ENCODE measurements around the gene POLRMT. TPM values are rescaled to one million over a fixed set of nuclear protein-coding genes. Genes with fewer than 3 reads are reported as not detected.

POLRMT gene
- total RNA-seq, 1 experiment from 2014 or later, result 139 TPM

- Mint-ChIP-seq H3K9me3 (no peaks in the 10 kb centered on the region), H3K4me1 (peaks cover 4% of the 10 kb centered on the region; the same call in 1 of the 2 replicates), H3K36me3 (0 out of 2 replicates have a peak, but pooled peaks cover 2% of the 10 kb centered on the region), H3K27me3 (ENCODE audit: low read depth) (peaks cover 10% of the 10 kb centered on the region), H3K27ac (peak overlapping the region; percentile 95), H3K4me3 (no peak overlapping the region)
- ATAC-seq (peak; percentile 5; the same call in 1 of the 2 replicates), DNase-seq (ENCODE audit: low spot score) (no peak)
- POLR2A ChIA-PET, result interaction anchor here (0.6 to 0.9 kb wide), 4 partner anchors 9 to 135 kb away, joined by 3 read pairs; partner anchors contain the start of genes BSG and RNF126
- CTCF ChIA-PET, result interaction anchor here (0.8 to 5.3 kb wide), 13 partner anchors 9 to 278 kb away, joined by 3 to 32 read pairs (median 5); partner anchors contain the start of genes CDC34 and RNF126
- TF ChIP-seq, protein P1, sequence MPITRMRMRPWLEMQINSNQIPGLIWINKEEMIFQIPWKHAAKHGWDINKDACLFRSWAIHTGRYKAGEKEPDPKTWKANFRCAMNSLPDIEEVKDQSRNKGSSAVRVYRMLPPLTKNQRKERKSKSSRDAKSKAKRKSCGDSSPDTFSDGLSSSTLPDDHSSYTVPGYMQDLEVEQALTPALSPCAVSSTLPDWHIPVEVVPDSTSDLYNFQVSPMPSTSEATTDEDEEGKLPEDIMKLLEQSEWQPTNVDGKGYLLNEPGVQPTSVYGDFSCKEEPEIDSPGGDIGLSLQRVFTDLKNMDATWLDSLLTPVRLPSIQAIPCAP (CRISPR knock-in tag; IDR thresholded peaks at IDR 0.05), result no peak
- TF ChIP-seq ARID4B (CRISPR knock-in tag; IDR thresholded peaks at IDR 0.05; ENCODE audit: borderline replicate concordance) (0 out of 2 replicates have a peak, but pooled peaks have one; percentile 16), NFATC4 (CRISPR knock-in tag; IDR thresholded peaks at IDR 0.05) (no peak)
These were observed 49.4 kb downstream of the POLRMT start for GRCh38 chr19:583968-584239.

DNA sequence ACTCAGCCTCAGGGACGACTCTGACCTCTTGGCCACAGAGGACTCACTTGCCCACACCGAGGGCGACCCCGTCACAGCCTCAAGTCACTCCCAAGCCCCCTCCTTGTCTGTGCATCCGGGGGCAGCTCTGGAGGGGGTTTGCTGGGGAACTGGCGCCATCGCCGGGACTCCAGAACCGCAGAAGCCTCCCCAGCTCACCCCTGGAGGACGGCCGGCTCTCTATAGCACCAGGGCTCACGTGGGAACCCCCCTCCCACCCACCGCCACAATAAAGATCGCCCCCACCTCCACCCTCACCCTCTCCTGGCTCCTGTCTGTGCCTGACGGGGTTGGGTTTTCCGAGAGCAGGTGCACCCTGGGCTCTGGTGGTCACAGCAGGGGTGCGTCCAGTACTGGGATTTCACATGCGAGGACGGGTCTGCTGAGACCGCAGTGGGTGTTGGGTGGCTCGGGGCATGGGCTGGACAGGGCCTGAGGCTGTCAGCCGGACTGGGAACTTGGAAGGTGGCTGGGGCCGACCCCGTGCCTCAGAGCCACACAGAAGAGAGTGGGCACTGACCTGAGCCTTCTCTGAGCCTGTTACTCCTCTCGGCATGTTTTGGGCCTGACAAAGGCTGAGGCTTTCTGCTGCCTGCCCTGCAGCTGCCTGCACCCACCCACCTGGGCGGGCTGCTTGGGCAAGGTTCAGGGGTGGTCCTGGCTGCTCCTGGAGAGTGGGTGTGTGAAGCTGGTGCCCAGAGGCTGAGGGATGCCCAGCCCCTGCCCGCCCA is 50.0 kb downstream of the POLRMT start:
- no peak overlapping the region for H3K4me3 Mint-ChIP-seq
- H3K27ac Mint-ChIP-seq, result peak overlapping the region; percentile 95
- H3K36me3 Mint-ChIP-seq, result 0 out of 2 replicates have a peak, but pooled peaks cover 2% of the 10 kb centered on the region
- DNase-seq (ENCODE audit: low spot score), result no peak
- CTCF ChIA-PET, result interaction anchor here (0.8 to 5.3 kb wide), 12 partner anchors 8 to 199 kb away, joined by 3 to 32 read pairs (median 5); partner anchors contain the start of genes CDC34 and RNF126
- H3K9me3 Mint-ChIP-seq, result no peaks in the 10 kb centered on the region
- peaks cover 5% of the 10 kb centered on the region for H3K27me3 Mint-ChIP-seq (ENCODE audit: low read depth)
- peaks cover 4% of the 10 kb centered on the region; the same call in 1 of the 2 replicates for H3K4me1 Mint-ChIP-seq
- POLR2A ChIA-PET, result interaction anchor here (0.6 to 0.9 kb wide), 4 partner anchors 8 to 136 kb away, joined by 3 read pairs; partner anchors contain the start of genes BSG and RNF126
- ATAC-seq, result no peak
- no peak for TF ChIP-seq ESRRA (CRISPR knock-in tag; IDR thresholded peaks at IDR 0.05; ENCODE audit: borderline replicate concordance)
- TF ChIP-seq NR1H2 (CRISPR knock-in tag; IDR thresholded peaks at IDR 0.05), result no peak
- no peak for TF ChIP-seq ZNF416 (CRISPR knock-in tag; IDR thresholded peaks at IDR 0.05)
- TF ChIP-seq TP53 (CRISPR knock-in tag; IDR thresholded peaks at IDR 0.05), result no peak
- TF ChIP-seq, protein P2, sequence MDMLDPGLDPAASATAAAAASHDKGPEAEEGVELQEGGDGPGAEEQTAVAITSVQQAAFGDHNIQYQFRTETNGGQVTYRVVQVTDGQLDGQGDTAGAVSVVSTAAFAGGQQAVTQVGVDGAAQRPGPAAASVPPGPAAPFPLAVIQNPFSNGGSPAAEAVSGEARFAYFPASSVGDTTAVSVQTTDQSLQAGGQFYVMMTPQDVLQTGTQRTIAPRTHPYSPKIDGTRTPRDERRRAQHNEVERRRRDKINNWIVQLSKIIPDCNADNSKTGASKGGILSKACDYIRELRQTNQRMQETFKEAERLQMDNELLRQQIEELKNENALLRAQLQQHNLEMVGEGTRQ (CRISPR knock-in tag; IDR thresholded peaks at IDR 0.05), result no peak
- TF ChIP-seq SMAD3 (CRISPR knock-in tag; IDR thresholded peaks at IDR 0.05; ENCODE audit: borderline replicate concordance), result no peak
- TF ChIP-seq IRF2 (CRISPR knock-in tag; IDR thresholded peaks at IDR 0.05; ENCODE audit: borderline replicate concordance, low read depth), result no peak
- TF ChIP-seq ZNF532 (CRISPR knock-in tag; IDR thresholded peaks at IDR 0.05; ENCODE audit: borderline replicate concordance), result no peak
- TF ChIP-seq, protein P3, sequence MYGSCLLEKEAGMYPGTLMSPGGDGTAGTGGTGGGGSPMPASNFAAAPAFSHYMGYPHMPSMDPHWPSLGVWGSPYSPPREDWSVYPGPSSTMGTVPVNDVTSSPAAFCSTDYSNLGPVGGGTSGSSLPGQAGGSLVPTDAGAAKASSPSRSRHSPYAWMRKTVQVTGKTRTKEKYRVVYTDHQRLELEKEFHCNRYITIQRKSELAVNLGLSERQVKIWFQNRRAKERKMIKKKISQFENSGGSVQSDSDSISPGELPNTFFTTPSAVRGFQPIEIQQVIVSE (CRISPR knock-in tag; IDR thresholded peaks at IDR 0.05; ENCODE audit: borderline replicate concordance), result no peak
- no peak for TF ChIP-seq NFYB (CRISPR knock-in tag; conservative IDR thresholded peaks at IDR 0.05; ENCODE audit: low read depth)
- TF ChIP-seq GRHL2 (CRISPR knock-in tag; IDR thresholded peaks at IDR 0.05; ENCODE audit: insufficient replicate concordance, severe bottlenecking), result no peak
- TF ChIP-seq FOXP1 (CRISPR knock-in tag; IDR thresholded peaks at IDR 0.05; ENCODE audit: borderline replicate concordance), result no peak
- no peak for TF ChIP-seq ATF1 (CRISPR knock-in tag; IDR thresholded peaks at IDR 0.05)
- TF ChIP-seq, protein P4, sequence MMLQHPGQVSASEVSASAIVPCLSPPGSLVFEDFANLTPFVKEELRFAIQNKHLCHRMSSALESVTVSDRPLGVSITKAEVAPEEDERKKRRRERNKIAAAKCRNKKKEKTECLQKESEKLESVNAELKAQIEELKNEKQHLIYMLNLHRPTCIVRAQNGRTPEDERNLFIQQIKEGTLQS (CRISPR knock-in tag; conservative IDR thresholded peaks at IDR 0.05), result no peak
- TF ChIP-seq, protein P1 (CRISPR knock-in tag; IDR thresholded peaks at IDR 0.05), result no peak
- TF ChIP-seq, protein P5, sequence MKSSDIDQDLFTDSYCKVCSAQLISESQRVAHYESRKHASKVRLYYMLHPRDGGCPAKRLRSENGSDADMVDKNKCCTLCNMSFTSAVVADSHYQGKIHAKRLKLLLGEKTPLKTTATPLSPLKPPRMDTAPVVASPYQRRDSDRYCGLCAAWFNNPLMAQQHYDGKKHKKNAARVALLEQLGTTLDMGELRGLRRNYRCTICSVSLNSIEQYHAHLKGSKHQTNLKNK (CRISPR knock-in tag; IDR thresholded peaks at IDR 0.05), result no peak
